Esophagus squamous epithelium (tissue), 5 donors: ENCODE results near the gene SCN2A. TPM values are rescaled to one million over a fixed set of nuclear protein-coding genes. Genes with fewer than 3 reads are reported as not detected.

Experiments used
- DNase-seq: peaks from one replicate; lab custom pipeline; 2025; lab: John Stamatoyannopoulos, UW
- H3K27ac ChIP-seq, 4 donors: fragments of 200-600 bp; sonication (generic); one replicate each; pipeline ENCODE4 v1.5.1; 2016 to 2019; ENCODE audit warnings: mild to moderate bottlenecking in 1 of 4
- H3K27me3 ChIP-seq, 4 donors: fragments of 200-600 bp; sonication (generic); 1 replicate in 3 of 4; 2 replicates in 1 of 4; pipeline versions ENCODE4 v1.5.1 to v1.6.0; 2017 to 2021; ENCODE audit warnings: antibody characterized with exemption in 1 of 4
- H3K36me3 ChIP-seq, 3 donors: fragments of 200-600 bp; sonication (generic); one replicate each; pipeline ENCODE4 v1.5.1; 2016 to 2019
- H3K4me1 ChIP-seq, 3 donors: fragments of 200-600 bp; sonication (generic); one replicate each; pipeline ENCODE4 v1.5.1; 2017 to 2019
- H3K4me3 ChIP-seq, 4 donors: fragments of 200-600 bp; sonication (generic); 1 replicate in 3 of 4; 2 replicates in 1 of 4; pipeline ENCODE4 v1.5.1; 2016 to 2019; ENCODE audit warnings: mild to moderate bottlenecking in 2 of 4, moderate library complexity in 1 of 4
- H3K9me3 ChIP-seq, 3 donors: fragments of 200-600 bp; sonication (generic); one replicate each; pipeline ENCODE4 v1.5.1; 2016 to 2019
- POLR2A ChIP-seq, 4 donors: fragments of 450-650 bp; IDR thresholded peaks; one replicate each; pipeline ENCODE4 v1.6.1; 2017; ENCODE audit warnings: antibody characterized with exemption in 4 of 4, mild to moderate bottlenecking in 4 of 4, moderate library complexity in 3 of 4
- WGBS, 2 donors: methylation state at CpG; one replicate each; pipeline ENCODE4 v1.1.5; 2018; 5-methylcytosine and 5-hydroxymethylcytosine counted together
- intact Hi-C: fragments of 100-400 bp; cut with DNase I; formaldehyde crosslinking; loops from one replicate; pipeline ENCODE4 v1.15.0; 2022
- total RNA-seq, 4 donors: library from RNA; depleted of rRNA; stranded (reverse); fragments of >200 nt; gene quantifications; one replicate each; pipeline ENCODE4 v1.1.0, GENCODE V29; 2016
- TF ChIP-seq, protein P1 (sequence below), 6 experiments: fragments of 450-650 bp in 4 of 6; fragments of 200-600 bp in 2 of 6; sonication (generic) in 2 of 6; IDR thresholded peaks; one replicate each; pipeline ENCODE4 v1.5.1; 2016 to 2019; ENCODE audit warnings: antibody characterized with exemption in 6 of 6, mild to moderate bottlenecking in 4 of 6, moderate library complexity in 4 of 6
- donor health status: DM: yes; HTN: yes; CAD: no.

SCN2A gene
- total RNA-seq, 4 donors from 2014 or later, result 0.21 TPM; not detected in 3

DNA sequence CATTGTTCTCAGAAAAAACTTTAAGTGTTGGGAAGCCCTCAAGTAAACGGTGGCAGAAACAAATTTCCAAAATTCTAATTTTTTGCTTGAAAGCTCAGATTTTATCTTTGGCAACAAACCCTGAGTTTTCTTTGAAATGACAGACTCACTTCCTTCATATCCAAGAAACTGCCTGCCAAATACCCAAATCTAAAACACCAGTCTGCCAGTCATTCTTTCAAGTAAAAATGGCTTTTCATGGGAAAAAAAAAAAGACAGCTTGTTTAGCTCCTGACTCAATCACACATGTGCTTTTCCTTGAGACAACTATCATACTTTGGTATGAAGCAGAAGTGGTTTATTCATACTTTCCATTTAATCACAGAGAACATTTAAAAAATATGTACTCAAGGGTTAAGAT is 189.7 kb downstream of the SCN2A start:
- H3K9me3 ChIP-seq, result no peaks in the 10 kb centered on the region
- no peak overlapping the region for H3K4me3 ChIP-seq
- H3K4me1 ChIP-seq, result no peaks in the 10 kb centered on the region
- no peaks in the 10 kb centered on the region for H3K27me3 ChIP-seq
- no peaks in the 10 kb centered on the region for H3K36me3 ChIP-seq
- TF ChIP-seq, protein P1, sequence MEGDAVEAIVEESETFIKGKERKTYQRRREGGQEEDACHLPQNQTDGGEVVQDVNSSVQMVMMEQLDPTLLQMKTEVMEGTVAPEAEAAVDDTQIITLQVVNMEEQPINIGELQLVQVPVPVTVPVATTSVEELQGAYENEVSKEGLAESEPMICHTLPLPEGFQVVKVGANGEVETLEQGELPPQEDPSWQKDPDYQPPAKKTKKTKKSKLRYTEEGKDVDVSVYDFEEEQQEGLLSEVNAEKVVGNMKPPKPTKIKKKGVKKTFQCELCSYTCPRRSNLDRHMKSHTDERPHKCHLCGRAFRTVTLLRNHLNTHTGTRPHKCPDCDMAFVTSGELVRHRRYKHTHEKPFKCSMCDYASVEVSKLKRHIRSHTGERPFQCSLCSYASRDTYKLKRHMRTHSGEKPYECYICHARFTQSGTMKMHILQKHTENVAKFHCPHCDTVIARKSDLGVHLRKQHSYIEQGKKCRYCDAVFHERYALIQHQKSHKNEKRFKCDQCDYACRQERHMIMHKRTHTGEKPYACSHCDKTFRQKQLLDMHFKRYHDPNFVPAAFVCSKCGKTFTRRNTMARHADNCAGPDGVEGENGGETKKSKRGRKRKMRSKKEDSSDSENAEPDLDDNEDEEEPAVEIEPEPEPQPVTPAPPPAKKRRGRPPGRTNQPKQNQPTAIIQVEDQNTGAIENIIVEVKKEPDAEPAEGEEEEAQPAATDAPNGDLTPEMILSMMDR (IDR thresholded peaks at IDR 0.05), result no peak
- TF ChIP-seq POLR2A (IDR thresholded peaks at IDR 0.05), result no peak
- WGBS, 2 donors, result 48 to 62% methylated on average over 1 of the region's 1 CpG
- H3K27ac ChIP-seq, result no peak overlapping the region
- intact Hi-C loops, result no loop called here
- DNase-seq, result no peak

DNA sequence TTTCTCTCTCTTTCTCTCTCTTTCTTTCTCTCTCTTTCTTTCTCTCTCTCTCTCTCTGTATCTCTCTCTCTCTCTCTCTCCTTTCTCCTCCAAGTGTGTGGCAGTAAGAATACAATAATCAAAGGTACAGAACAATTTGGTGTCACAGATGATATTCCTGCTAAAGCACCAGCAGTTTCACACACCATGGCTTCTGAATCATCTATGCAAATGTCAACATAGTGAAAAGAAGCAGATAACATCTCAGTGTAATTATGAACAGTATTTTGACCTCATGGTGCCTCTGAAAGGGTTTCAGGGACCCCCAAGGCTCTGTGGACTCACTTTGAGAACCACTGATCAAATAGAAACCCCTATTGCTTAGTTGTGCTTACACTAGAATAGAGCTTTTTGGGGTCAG is 191.8 kb downstream of the SCN2A start:
- H3K4me3 ChIP-seq, result no peak overlapping the region
- TF ChIP-seq, protein P1 (IDR thresholded peaks at IDR 0.05), result no peak
- no peak for TF ChIP-seq POLR2A (IDR thresholded peaks at IDR 0.05)
- H3K27ac ChIP-seq, result no peak overlapping the region

DNA sequence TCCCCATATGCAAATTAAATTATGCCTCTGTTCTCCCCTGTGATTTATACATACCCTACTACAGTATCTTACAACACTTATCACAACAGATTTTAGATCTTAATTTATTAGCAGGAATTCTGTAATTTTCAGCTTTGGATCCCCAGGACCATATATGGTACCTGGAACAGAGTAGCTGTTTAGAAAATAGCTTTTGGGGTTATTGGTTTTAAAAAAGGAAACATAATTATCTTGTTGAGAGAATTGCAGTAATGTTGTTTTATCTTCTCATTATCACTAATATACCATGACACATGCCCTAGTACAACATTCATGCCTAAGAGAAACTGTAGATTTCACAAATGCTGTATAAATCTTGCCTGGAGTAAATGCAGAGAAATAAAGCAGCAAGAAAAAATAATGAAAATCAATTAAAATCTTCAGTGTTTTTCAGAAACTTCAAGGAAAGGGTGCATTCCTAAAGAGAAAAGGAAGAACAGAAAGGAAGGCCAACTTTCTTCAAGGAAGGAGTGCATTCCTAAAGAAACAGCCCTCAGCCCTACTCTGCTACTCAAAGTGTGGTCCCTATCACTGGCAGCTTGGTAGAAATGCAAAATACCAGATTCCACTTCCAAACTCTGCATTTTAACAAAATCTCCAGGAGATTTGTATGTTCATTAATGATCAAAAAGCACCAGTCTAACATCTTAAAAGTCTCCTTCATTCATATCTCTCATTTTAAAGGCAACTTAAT is 193.2 kb downstream of the SCN2A start:
- Histone ChIP-seq H3K27me3 (no peaks in the 10 kb centered on the region), H3K36me3 (no peaks in the 10 kb centered on the region), H3K9me3 (no peaks in the 10 kb centered on the region), H3K4me1 (no peaks in the 10 kb centered on the region), H3K27ac (no peak overlapping the region), H3K4me3 (no peak overlapping the region)
- intact Hi-C loops, result no loop called here
- TF ChIP-seq, protein P1 (IDR thresholded peaks at IDR 0.05), result no peak
- no peak for TF ChIP-seq POLR2A (IDR thresholded peaks at IDR 0.05)
- no peak for DNase-seq

More for the DNA sequence above, 191.8 kb downstream of the SCN2A start:
- Histone ChIP-seq H3K27me3 (no peaks in the 10 kb centered on the region), H3K9me3 (no peaks in the 10 kb centered on the region), H3K36me3 (no peaks in the 10 kb centered on the region), H3K4me1 (no peaks in the 10 kb centered on the region)
- intact Hi-C loops, result no loop called here
- DNase-seq, result no peak

DNA sequence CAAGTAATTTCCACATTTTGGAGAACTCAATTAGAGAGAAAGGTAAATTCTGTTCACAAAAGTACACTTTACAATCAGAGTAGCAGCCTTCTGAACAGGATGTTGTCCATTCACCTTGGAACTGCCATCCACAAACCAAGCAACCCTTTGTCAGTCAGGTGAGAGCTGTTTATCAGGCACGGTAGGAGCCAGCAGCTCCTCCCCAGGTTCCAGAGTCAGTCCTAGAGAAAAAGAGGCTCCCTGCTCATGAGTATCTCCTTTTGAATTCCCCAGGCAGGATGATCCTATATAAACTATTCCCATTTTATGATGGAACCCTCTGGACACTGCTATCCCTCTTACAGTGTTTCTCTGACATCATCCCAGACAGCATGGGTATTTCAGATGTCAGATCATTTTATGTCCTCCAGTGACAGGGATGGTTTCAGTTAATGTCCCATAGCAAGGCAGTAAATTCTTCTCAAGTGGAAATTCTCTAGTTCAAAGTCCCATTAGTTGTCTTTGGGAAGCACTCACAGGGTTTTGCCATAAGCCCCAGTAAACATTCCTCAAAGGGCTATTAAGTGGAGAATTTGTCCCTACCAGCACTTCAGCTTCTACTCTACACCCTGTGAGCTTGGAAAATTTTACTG is 195.8 kb downstream of the SCN2A start:
- no peaks in the 10 kb centered on the region for H3K36me3 ChIP-seq
- intact Hi-C loops, result no loop called here

DNA sequence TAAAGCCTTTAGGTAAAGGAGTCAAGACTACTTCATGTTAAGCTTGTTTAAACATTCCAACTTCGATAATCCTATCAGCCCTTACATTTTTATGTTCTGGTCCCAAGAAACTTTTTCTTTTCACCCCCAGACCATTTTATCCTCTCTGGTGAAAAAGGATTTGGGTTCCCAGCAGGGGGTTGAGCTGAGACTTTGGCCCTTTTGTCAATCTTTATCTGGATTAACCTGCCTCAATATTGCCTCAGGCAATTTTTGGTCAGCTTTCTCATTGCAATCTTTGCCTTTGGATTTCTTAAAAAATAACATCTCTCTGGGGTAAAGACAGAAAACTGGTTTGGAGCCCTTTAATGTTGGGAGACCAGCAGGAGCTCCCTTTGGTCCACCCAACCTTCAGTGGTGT is 196.4 kb downstream of the SCN2A start:
- Histone ChIP-seq H3K36me3 (no peaks in the 10 kb centered on the region), H3K4me3 (no peak overlapping the region), H3K4me1 (no peaks in the 10 kb centered on the region), H3K27ac (no peak overlapping the region), H3K27me3 (no peaks in the 10 kb centered on the region), H3K9me3 (no peaks in the 10 kb centered on the region)
- no peak for DNase-seq
- intact Hi-C loops, result no loop called here
- TF ChIP-seq POLR2A (IDR thresholded peaks at IDR 0.05), result no peak
- 40 to 60% methylated on average over 1 of the region's 1 CpG for WGBS, 2 donors

More for the DNA sequence above, 195.8 kb downstream of the SCN2A start:
- WGBS, 2 donors, result 77% methylated on average over 1 of the region's 1 CpG; no CpG with 5 or more reads in 1 of the 2 donors
- Histone ChIP-seq H3K4me1 (no peaks in the 10 kb centered on the region), H3K27me3 (no peaks in the 10 kb centered on the region), H3K27ac (no peak overlapping the region), H3K4me3 (no peak overlapping the region), H3K9me3 (no peaks in the 10 kb centered on the region)
- no peak for DNase-seq
- TF ChIP-seq, protein P1 (IDR thresholded peaks at IDR 0.05), result no peak
- TF ChIP-seq POLR2A (IDR thresholded peaks at IDR 0.05), result no peak
